CD4-positive, alpha-beta T cell (primary cell): ENCODE data around the gene PCDHAC2. TPM values are rescaled to one million over a fixed set of nuclear protein-coding genes. Genes with fewer than 3 reads are reported as not detected.

Experiments
- ATAC-seq: fragments of 200-7000 bp; cut with Tn5 transposase; one replicate; pipeline ENCODE4 v1.10.0; 2022; ENCODE audit warnings: mild to moderate bottlenecking; ENCODE audit not compliant: poor library complexity
- CTCF ChIA-PET: fragments of 350-600 bp; sonication (Branson Sonifier 250); formaldehyde crosslinking; loops from one replicate; lab custom pipeline; 2021; ENCODE audit warnings: antibody characterized with exemption, inconsistent platforms; lab: Charles Lee
- POLR2A ChIA-PET: fragments of 350-600 bp; sonication (Branson Sonifier 250); formaldehyde crosslinking; loops from one replicate; lab custom pipeline; 2021; ENCODE audit warnings: antibody characterized with exemption, inconsistent platforms; lab: Charles Lee
- DNase-seq, 14 experiments: peaks; one replicate each; pipeline ENCODE4 v3.0.0-alpha.2; 2013 to 2020; ENCODE audit warnings: mixed read lengths in 2 of 14
- H3K27ac ChIP-seq, 2 donors: one replicate each; pipeline versions ENCODE4 v1.5.1 to v1.7.0; 2013; ENCODE audit warnings: low read length in 2 of 2, low read depth in 1 of 2, mild to moderate bottlenecking in 1 of 2
- H3K27me3 ChIP-seq, 2 experiments: 1 replicate in 1 of 2; 2 replicates in 1 of 2; pipeline versions ENCODE4 v1.6.1 to v1.7.0; 2013; ENCODE audit warnings: low read length in 2 of 2, control low read depth in 1 of 2, mild to moderate bottlenecking in 1 of 2, moderate library complexity in 1 of 2; ENCODE audit not compliant: insufficient read depth in 2 of 2, control insufficient read depth in 1 of 2
- H3K36me3 ChIP-seq: one replicate; pipeline ENCODE4 v1.6.1; 2013; ENCODE audit warnings: low read length, control low read depth; ENCODE audit not compliant: insufficient read depth
- H3K4me1 ChIP-seq: one replicate; pipeline ENCODE4 v1.6.1; 2013; ENCODE audit warnings: low read length, control low read depth; ENCODE audit not compliant: insufficient read depth
- H3K4me3 ChIP-seq: one replicate; pipeline ENCODE4 v1.5.1; 2013; ENCODE audit warnings: mild to moderate bottlenecking, low read length, moderate library complexity
- H3K9me3 ChIP-seq, 2 experiments: 1 replicate in 1 of 2; 2 replicates in 1 of 2; pipeline versions ENCODE4 v1.6.1 to v1.7.0; 2013; ENCODE audit warnings: low read length in 2 of 2, mild to moderate bottlenecking in 2 of 2, control low read depth in 1 of 2, moderate library complexity in 1 of 2; ENCODE audit not compliant: control insufficient read depth in 1 of 2, insufficient read depth in 1 of 2
- H3K27ac Mint-ChIP-seq: one replicate; pipeline ENCODE4 v1.8.0; 2020; ENCODE audit warnings: mixed read lengths
- H3K27me3 Mint-ChIP-seq: one replicate; pipeline ENCODE4 v1.8.0; 2021; ENCODE audit warnings: mixed read lengths
- H3K36me3 Mint-ChIP-seq: one replicate; pipeline ENCODE4 v1.8.0; 2021; ENCODE audit warnings: low read depth, mixed read lengths
- H3K4me1 Mint-ChIP-seq: one replicate; pipeline ENCODE4 v1.8.0; 2021; ENCODE audit warnings: low read depth, mixed read lengths
- H3K4me3 Mint-ChIP-seq: one replicate; pipeline ENCODE4 v1.8.0; 2020; ENCODE audit warnings: mild to moderate bottlenecking, mixed read lengths
- H3K9me3 Mint-ChIP-seq: one replicate; pipeline ENCODE4 v1.8.0; 2020; ENCODE audit warnings: mixed read lengths
- intact Hi-C, 2 experiments: fragments of 100-400 bp; cut with DNase I in 1 of 2; cut with micrococcal nuclease in 1 of 2; formaldehyde crosslinking; loops; one replicate each; pipeline versions ENCODE4 v1.15.1 to v1.9.0; 2023 to 2025; cut with DNase I, micrococcal nuclease
- total RNA-seq, 174 experiments: library from RNA in 2 of 174; stranded (reverse) in 2 of 174; gene quantifications; one replicate each; pipeline ENCODE4 v1.2.3 and lab custom pipeline; 2021 to 2026
- TF ChIP-seq, protein P1 (sequence below): fragments of 200-600 bp; IDR thresholded peaks from one replicate; pipeline ENCODE4 v1.8.0; 2022; ENCODE audit warnings: antibody characterized with exemption, mild to moderate bottlenecking

PCDHAC2 gene
- total RNA-seq, 2 experiments from 2014 or later: not detected

- Mint-ChIP-seq H3K27me3 (peaks cover 61% of the 10 kb centered on the region), H3K36me3 (no peaks in the 10 kb centered on the region), H3K4me3 (no peak overlapping the region), H3K4me1 (no peaks in the 10 kb centered on the region), H3K27ac (no peak overlapping the region), H3K9me3 (peaks cover 2% of the 10 kb centered on the region)
- H3K36me3 ChIP-seq: no peaks in the 10 kb centered on the region
- H3K27ac ChIP-seq: no peak overlapping the region
- H3K27me3 ChIP-seq: peaks cover 11 to 15% of the 10 kb centered on the region in 2 experiments
- POLR2A ChIA-PET: no interaction called here
- TF ChIP-seq, protein P1, sequence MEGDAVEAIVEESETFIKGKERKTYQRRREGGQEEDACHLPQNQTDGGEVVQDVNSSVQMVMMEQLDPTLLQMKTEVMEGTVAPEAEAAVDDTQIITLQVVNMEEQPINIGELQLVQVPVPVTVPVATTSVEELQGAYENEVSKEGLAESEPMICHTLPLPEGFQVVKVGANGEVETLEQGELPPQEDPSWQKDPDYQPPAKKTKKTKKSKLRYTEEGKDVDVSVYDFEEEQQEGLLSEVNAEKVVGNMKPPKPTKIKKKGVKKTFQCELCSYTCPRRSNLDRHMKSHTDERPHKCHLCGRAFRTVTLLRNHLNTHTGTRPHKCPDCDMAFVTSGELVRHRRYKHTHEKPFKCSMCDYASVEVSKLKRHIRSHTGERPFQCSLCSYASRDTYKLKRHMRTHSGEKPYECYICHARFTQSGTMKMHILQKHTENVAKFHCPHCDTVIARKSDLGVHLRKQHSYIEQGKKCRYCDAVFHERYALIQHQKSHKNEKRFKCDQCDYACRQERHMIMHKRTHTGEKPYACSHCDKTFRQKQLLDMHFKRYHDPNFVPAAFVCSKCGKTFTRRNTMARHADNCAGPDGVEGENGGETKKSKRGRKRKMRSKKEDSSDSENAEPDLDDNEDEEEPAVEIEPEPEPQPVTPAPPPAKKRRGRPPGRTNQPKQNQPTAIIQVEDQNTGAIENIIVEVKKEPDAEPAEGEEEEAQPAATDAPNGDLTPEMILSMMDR: no peak
- H3K4me3 ChIP-seq: no peak overlapping the region
- intact Hi-C loops: no loop called here
- ATAC-seq: no peak
- no peaks in the 10 kb centered on the region for H3K4me1 ChIP-seq
- no peak for DNase-seq
- peaks cover 0 to 12% of the 10 kb centered on the region in 2 experiments for H3K9me3 ChIP-seq
- CTCF ChIA-PET: no interaction called here
Measured at GRCh38 chr5:140962190-140962589, 4.1 kb upstream of the PCDHAC2 start.

DNA sequence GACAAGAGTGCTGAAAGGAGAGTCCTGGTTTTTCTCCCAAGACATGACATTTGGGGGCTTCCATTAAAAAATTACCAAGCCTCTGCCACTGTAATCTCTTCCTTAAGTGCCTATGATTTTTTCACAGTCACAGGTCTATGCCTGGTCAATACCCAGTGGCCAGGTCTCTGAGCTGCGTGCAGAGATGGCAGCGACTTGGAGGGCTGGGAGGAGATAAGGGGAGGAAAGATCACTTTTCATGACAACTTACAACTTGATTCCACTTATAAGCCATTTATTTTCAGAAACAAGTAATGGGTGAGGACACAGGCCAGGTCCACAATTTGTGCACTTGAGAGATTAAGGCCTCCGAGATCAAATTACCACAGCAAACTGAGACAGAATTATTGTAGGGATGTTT, 1.9 kb upstream of the PCDHAC2 start:
- DNase-seq (no peak), ATAC-seq (no peak)
- ChIA-PET POLR2A (no interaction called here), CTCF (no interaction called here)
- peaks cover 2% of the 10 kb centered on the region for H3K9me3 Mint-ChIP-seq
- Histone ChIP-seq H3K4me3 (no peak overlapping the region), H3K27me3 (peaks cover 20 to 24% of the 10 kb centered on the region in 2 experiments), H3K4me1 (no peaks in the 10 kb centered on the region), H3K9me3 (peaks cover 0 to 20% of the 10 kb centered on the region in 2 experiments), H3K27ac (no peak overlapping the region), H3K36me3 (no peaks in the 10 kb centered on the region)
- intact Hi-C loops: no loop called here
- no peak overlapping the region for H3K4me3 Mint-ChIP-seq
- peaks cover 71% of the 10 kb centered on the region for H3K27me3 Mint-ChIP-seq
- no peaks in the 10 kb centered on the region for H3K4me1 Mint-ChIP-seq
- no peak overlapping the region for H3K27ac Mint-ChIP-seq
- H3K36me3 Mint-ChIP-seq: no peaks in the 10 kb centered on the region
- TF ChIP-seq, protein P1: no peak

DNA sequence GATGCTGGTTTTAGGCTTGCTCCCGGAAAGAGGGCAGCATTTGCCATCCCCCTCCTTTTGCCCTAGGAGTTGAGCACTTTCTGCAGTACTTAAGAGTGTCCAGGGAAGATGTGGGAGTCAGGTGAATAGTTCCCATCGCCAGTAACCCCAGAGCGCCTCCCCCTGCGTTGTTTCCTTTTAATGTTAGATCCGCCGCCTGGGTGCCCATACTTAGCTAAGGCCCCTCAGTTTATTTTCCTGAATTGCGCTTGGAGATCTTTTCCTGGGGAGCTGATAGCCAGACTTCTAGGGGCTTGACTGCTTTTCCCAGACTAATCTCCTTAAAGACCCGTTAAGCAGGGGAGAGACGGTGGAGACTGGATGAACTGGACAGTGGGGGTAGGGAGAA, 377 bp upstream of the PCDHAC2 start:
- peaks cover 20 to 24% of the 10 kb centered on the region in 2 experiments for H3K27me3 ChIP-seq
- POLR2A ChIA-PET: no interaction called here
- intact Hi-C loops: no loop called here
- Mint-ChIP-seq H3K4me3 (no peak overlapping the region), H3K9me3 (peaks cover 2% of the 10 kb centered on the region), H3K27ac (no peak overlapping the region), H3K27me3 (peaks cover 73% of the 10 kb centered on the region), H3K36me3 (no peaks in the 10 kb centered on the region), H3K4me1 (no peaks in the 10 kb centered on the region)
- DNase-seq: no peak
- no peaks in the 10 kb centered on the region for H3K36me3 ChIP-seq
- peaks cover 0 to 20% of the 10 kb centered on the region in 2 experiments for H3K9me3 ChIP-seq
- no peak overlapping the region for H3K4me3 ChIP-seq
- CTCF ChIA-PET: no interaction called here
- no peaks in the 10 kb centered on the region for H3K4me1 ChIP-seq
- no peak for ATAC-seq
- no peak overlapping the region for H3K27ac ChIP-seq
- TF ChIP-seq, protein P1: no peak
